ENCODE data around the gene TTLL11. TPM values are rescaled to one million over a fixed set of nuclear protein-coding genes. Genes with fewer than 3 reads are reported as not detected.
"Not testable (repeated sequence)": the region's sequence is repeated elsewhere in the genome, so short reads cannot be mapped to it uniquely, and the experiment has no call there.

Gene TTLL11
- total RNA-seq, 1 experiment from 2014 or later, result 3.8 TPM

GRCh38 chr9:122120316-122121071 lies 27.4 kb upstream of the TTLL11 start:
- DNase-seq (ENCODE audit: low read depth in 1 of 2, low spot score in 2 of 2), result no peak
- H3K9me3 ChIP-seq (replicated peaks), result no peaks in the 10 kb centered on the region

GRCh38 chr9:122119721-122120120 lies 26.6 kb upstream of the TTLL11 start:
- DNase-seq (ENCODE audit: low read depth in 1 of 2, low spot score in 2 of 2), result no peak
- Histone ChIP-seq H3K9me3 (replicated peaks) (no peaks in the 10 kb centered on the region), H3K4me1 (replicated peaks) (no peaks in the 10 kb centered on the region), H3K27ac (no peak overlapping the region), H3K27me3 (replicated peaks) (no peaks in the 10 kb centered on the region), H3K36me3 (no peaks in the 10 kb centered on the region), H3K4me3 (no peak overlapping the region)

More at GRCh38 chr9:122120316-122121071, 27.4 kb upstream of the TTLL11 start:
- H3K4me3 ChIP-seq, result no peak overlapping the region
- peaks cover 3% of the 10 kb centered on the region for H3K4me1 ChIP-seq (replicated peaks)
- no peaks in the 10 kb centered on the region for H3K27me3 ChIP-seq (replicated peaks)
- no peak overlapping the region for H3K27ac ChIP-seq
- no peaks in the 10 kb centered on the region for H3K36me3 ChIP-seq

- Histone ChIP-seq H3K36me3 (no peaks in the 10 kb centered on the region), H3K4me1 (replicated peaks) (no peaks in the 10 kb centered on the region), H3K27ac (no peak overlapping the region), H3K4me3 (no peak overlapping the region), H3K27me3 (replicated peaks) (no peaks in the 10 kb centered on the region), H3K9me3 (replicated peaks) (no peaks in the 10 kb centered on the region)
- DNase-seq (ENCODE audit: low read depth in 1 of 2, low spot score in 2 of 2), result no peak
Measured at GRCh38 chr9:122119166-122119521, 26.0 kb upstream of the TTLL11 start.

GRCh38 chr9:122118343-122119165 lies 25.4 kb upstream of the TTLL11 start:
- Histone ChIP-seq H3K27me3 (replicated peaks) (no peaks in the 10 kb centered on the region), H3K36me3 (no peaks in the 10 kb centered on the region), H3K4me1 (replicated peaks) (no peaks in the 10 kb centered on the region), H3K9me3 (replicated peaks) (no peaks in the 10 kb centered on the region), H3K4me3 (no peak overlapping the region), H3K27ac (no peak overlapping the region)
- DNase-seq (ENCODE audit: low read depth in 1 of 2, low spot score in 2 of 2), result no peak

- not testable (repeated sequence) for DNase-seq (ENCODE audit: low read depth in 1 of 2, low spot score in 2 of 2); H3K4me1 ChIP-seq (replicated peaks); H3K4me3 ChIP-seq; H3K27me3 ChIP-seq (replicated peaks); H3K36me3 ChIP-seq; H3K27ac ChIP-seq; H3K9me3 ChIP-seq (replicated peaks)
Measured at GRCh38 chr9:122117241-122117640, 24.1 kb upstream of the TTLL11 start.

GRCh38 chr9:122116448-122117173 lies 23.5 kb upstream of the TTLL11 start:
- Histone ChIP-seq H3K4me3 (no peak overlapping the region), H3K4me1 (replicated peaks) (no peaks in the 10 kb centered on the region), H3K27me3 (replicated peaks) (no peaks in the 10 kb centered on the region), H3K36me3 (no peaks in the 10 kb centered on the region), H3K27ac (no peak overlapping the region), H3K9me3 (replicated peaks) (no peaks in the 10 kb centered on the region)
- DNase-seq (ENCODE audit: low read depth in 1 of 2, low spot score in 2 of 2), result no peak

GRCh38 chr9:122116040-122116439 lies 22.9 kb upstream of the TTLL11 start:
- no peak for DNase-seq (ENCODE audit: low read depth in 1 of 2, low spot score in 2 of 2)
- Histone ChIP-seq H3K36me3 (no peaks in the 10 kb centered on the region), H3K4me1 (replicated peaks) (no peaks in the 10 kb centered on the region), H3K27me3 (replicated peaks) (no peaks in the 10 kb centered on the region), H3K4me3 (no peak overlapping the region), H3K27ac (no peak overlapping the region), H3K9me3 (replicated peaks) (no peaks in the 10 kb centered on the region)

- Histone ChIP-seq H3K36me3 (no peaks in the 10 kb centered on the region), H3K27me3 (replicated peaks) (no peaks in the 10 kb centered on the region), H3K9me3 (replicated peaks) (no peaks in the 10 kb centered on the region), H3K27ac (no peak overlapping the region), H3K4me1 (replicated peaks) (no peaks in the 10 kb centered on the region), H3K4me3 (no peak overlapping the region)
- no peak for DNase-seq (ENCODE audit: low read depth in 1 of 2, low spot score in 2 of 2)
Measured at GRCh38 chr9:122115176-122116035, 22.3 kb upstream of the TTLL11 start.

GRCh38 chr9:122113574-122113973 lies 20.5 kb upstream of the TTLL11 start:
- H3K4me3 ChIP-seq, result no peak overlapping the region
- no peaks in the 10 kb centered on the region for H3K4me1 ChIP-seq (replicated peaks)
- no peak for DNase-seq (ENCODE audit: low read depth in 1 of 2, low spot score in 2 of 2)

GRCh38 chr9:122112238-122112637 lies 19.1 kb upstream of the TTLL11 start:
- Histone ChIP-seq H3K4me1 (replicated peaks) (no peaks in the 10 kb centered on the region), H3K27me3 (replicated peaks) (no peaks in the 10 kb centered on the region), H3K9me3 (replicated peaks) (no peaks in the 10 kb centered on the region), H3K36me3 (no peaks in the 10 kb centered on the region), H3K4me3 (no peak overlapping the region), H3K27ac (no peak overlapping the region)
- DNase-seq (ENCODE audit: low read depth in 1 of 2, low spot score in 2 of 2), result no peak

More at GRCh38 chr9:122113574-122113973, 20.5 kb upstream of the TTLL11 start:
- H3K27me3 ChIP-seq (replicated peaks), result no peaks in the 10 kb centered on the region
- no peaks in the 10 kb centered on the region for H3K9me3 ChIP-seq (replicated peaks)
- H3K36me3 ChIP-seq, result no peaks in the 10 kb centered on the region
- no peak overlapping the region for H3K27ac ChIP-seq

GRCh38 chr9:122111413-122112085 lies 18.4 kb upstream of the TTLL11 start:
- H3K36me3 ChIP-seq, result no peaks in the 10 kb centered on the region
- H3K27ac ChIP-seq, result no peak overlapping the region
- H3K4me3 ChIP-seq, result no peak overlapping the region
- H3K4me1 ChIP-seq (replicated peaks), result no peaks in the 10 kb centered on the region
- H3K9me3 ChIP-seq (replicated peaks), result no peaks in the 10 kb centered on the region
- no peak for DNase-seq (ENCODE audit: low read depth in 1 of 2, low spot score in 2 of 2)
- no peaks in the 10 kb centered on the region for H3K27me3 ChIP-seq (replicated peaks)

GRCh38 chr9:122110100-122110833 lies 17.2 kb upstream of the TTLL11 start:
- Histone ChIP-seq H3K4me3 (no peak overlapping the region), H3K27me3 (replicated peaks) (no peaks in the 10 kb centered on the region), H3K9me3 (replicated peaks) (no peaks in the 10 kb centered on the region), H3K27ac (no peak overlapping the region), H3K36me3 (no peaks in the 10 kb centered on the region), H3K4me1 (replicated peaks) (no peaks in the 10 kb centered on the region)
- no peak for DNase-seq (ENCODE audit: low read depth in 1 of 2, low spot score in 2 of 2)
